CD4-positive, alpha-beta T cell treated with Interleukin-17A for 1 hour (primary cell): ENCODE results near the gene C5AR1.
"Not testable (repeated sequence)": the region's sequence is repeated elsewhere in the genome, so short reads cannot be mapped to it uniquely, and the experiment has no call there.

Source experiments
- DNase-seq: peaks from one replicate; pipeline ENCODE4 v3.0.0-alpha.2; 2020

C5AR1 gene

DNA sequence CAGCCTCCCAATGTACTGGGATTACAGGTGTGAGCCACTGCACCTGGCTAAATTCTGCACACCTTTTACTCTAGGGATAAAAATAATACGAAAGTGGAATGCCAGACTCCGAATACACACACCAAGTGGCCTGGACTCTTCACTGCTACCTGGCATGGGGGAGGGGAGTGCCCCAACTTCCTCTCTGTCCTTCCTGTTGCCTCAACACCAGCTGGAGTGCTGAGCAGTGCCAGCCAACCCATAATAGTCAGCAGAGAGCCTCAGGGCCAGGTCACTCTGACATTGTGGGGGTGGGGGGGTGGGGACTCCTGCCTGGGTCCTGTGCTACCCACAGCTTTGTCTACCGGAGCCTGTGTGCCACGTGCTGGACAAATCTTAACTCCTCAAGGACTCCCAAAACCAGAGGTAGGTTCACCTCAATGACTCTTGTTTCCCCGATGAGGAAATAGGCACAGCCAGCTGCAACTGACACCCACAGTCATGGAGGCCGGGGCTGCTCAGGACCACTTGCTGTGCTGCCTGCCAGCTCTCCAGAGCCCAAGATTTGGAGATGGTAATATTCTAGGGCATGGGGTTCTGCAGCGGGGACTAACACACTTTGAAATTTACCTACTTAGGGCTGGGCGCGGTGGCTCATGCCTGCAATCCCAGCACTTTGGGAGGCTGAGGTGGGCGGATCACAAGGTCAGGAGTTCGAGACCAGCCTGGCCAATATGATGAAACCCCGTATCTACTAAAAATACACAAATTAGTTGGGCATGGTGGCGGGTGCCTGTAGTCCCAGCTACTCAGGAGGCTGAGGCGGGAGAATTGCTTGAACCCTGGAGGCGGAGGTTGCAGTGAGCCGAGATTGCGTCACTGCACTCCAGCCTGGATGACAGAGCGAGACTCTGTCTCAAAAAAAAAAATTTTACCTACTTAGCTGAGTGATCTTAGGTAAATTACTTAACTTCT, 27.4 kb downstream of the C5AR1 start:
- DNase-seq = peak; percentile 44

DNA sequence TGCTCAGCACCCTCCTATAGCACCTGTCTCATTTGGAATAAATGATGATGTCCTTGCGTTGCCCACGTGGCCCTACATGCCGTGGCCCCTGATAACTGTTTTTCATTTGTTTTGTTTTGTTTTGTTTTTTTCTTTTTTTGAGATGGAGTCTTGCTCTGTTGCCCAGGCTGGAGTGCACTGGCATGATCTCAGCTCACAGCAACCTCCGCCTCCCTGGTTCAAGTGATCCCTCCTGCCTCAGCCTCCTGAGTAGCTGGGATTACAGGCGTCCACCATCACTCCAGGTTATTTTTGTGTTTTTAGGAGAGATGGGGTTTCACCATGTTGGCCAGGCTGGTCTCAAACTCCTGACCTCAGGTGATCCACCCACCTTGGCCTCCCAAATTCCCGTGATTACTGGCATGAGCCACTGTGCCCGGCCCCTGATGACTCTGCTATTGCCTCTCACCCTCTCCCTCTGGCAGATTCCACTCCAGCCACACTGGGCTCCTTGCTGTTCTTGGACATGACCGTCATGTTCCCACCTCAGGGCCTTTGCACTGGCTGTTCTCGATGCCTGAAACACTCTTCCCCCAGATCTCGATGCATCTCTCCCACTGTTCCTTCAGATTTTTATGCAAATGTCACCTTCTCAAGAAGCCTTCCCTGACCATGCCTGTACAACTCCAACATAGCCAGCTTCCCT, 29.7 kb downstream of the C5AR1 start:
- no peak for DNase-seq

DNA sequence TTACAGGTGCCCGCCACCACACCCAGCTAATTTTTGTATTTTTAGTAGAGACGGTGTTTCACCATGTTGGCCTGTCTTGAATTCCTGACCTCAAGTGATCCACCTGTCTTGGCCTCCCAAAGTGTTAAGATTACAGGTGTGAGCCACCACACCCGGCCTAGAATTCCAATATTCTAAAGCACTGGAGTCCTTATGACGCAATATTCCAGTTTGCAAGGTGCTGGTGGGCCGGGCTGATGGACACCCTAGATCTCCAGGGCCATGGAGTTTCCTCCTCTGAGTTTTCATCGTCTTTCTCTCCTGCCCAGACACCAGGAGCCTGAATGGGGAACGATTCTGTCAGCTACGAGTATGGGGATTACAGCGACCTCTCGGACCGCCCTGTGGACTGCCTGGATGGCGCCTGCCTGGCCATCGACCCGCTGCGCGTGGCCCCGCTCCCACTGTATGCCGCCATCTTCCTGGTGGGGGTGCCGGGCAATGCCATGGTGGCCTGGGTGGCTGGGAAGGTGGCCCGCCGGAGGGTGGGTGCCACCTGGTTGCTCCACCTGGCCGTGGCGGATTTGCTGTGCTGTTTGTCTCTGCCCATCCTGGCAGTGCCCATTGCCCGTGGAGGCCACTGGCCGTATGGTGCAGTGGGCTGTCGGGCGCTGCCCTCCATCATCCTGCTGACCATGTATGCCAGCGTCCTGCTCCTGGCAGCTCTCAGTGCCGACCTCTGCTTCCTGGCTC, 31.0 kb downstream of the C5AR1 start:
- no peak for DNase-seq

DNA sequence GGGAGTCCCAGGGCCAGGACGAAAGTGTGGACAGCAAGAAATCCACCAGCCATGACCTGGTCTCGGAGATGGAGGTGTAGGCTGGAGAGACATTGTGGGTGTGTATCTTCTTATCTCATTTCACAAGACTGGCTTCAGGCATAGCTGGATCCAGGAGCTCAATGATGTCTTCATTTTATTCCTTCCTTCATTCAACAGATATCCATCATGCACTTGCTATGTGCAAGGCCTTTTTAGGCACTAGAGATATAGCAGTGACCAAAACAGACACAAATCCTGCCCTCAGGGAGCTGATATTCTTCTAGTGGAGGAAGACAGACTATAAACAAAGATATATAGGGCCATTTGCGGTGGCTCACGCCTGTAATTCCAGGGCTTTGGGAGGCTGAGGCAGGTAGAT, 32.1 kb downstream of the C5AR1 start:
- no peak for DNase-seq

DNA sequence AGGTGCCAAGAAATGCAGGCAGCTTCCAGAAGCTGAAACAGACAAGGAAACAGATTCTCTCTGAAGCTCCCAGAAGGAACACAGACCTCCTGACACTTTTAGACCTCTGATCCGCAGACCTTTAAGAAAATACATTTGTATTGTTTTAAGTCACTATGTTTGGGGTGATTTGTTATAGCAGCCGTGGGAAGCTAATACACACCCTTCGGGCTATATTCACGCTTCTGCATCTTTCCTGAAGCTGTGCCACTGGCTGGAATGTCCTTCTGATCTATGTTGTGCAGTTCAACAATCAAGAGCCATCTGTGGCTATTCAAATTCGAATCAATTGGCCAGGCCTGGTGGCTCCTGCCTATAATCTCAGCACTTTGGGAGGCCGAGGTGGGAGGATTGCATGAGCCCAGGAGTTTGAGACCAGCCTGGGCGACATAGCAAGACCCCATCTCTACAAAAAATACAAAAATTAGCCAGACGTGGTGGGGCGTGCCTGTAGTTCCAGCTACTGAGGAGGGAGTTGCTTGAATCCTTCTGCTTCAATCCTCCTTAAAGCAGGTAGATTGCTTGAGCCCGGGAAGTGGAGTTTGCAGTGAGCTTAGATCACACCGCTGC, 33.6 kb downstream of the C5AR1 start:
- DNase-seq = no peak

DNA sequence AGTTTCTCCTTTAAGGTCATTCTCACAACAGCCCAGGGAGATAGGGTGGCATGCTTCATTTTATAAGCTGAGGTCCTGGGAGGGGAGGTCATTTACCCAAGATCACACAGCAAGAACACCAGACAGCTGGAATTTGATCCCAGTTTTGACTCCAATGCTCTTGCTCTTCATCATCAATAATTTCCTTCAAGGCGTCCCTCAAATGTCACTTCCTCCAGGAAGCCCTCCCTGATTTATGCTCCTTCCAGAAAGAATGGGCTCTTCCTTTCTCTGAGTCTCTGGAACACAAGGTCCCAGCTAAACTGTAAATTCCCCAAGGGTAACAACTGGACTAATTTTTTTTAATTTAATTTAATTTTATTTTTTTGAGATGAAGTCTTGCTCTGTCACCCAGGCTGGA, 34.8 kb downstream of the C5AR1 start:
- DNase-seq = no peak

DNA sequence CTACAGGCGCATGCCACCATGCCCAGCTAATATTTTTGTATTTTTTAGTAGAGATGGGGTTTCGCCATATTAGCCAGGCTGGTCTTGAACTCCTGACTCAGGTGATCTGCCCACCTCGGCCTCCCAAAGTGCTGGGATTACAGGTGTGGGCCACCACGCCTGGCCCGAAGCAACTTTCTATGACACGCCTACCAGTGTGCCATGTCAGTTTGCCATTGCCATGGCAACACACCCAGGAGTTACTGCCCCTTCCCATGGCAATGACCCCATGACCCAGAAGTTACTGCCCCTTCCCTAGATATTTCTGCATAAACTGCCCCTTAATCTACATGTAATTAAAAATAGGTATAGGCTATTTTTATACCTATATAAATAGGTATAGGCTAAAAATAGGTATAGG, 36.4 kb downstream of the C5AR1 start:
- not testable (repeated sequence) for DNase-seq

DNA sequence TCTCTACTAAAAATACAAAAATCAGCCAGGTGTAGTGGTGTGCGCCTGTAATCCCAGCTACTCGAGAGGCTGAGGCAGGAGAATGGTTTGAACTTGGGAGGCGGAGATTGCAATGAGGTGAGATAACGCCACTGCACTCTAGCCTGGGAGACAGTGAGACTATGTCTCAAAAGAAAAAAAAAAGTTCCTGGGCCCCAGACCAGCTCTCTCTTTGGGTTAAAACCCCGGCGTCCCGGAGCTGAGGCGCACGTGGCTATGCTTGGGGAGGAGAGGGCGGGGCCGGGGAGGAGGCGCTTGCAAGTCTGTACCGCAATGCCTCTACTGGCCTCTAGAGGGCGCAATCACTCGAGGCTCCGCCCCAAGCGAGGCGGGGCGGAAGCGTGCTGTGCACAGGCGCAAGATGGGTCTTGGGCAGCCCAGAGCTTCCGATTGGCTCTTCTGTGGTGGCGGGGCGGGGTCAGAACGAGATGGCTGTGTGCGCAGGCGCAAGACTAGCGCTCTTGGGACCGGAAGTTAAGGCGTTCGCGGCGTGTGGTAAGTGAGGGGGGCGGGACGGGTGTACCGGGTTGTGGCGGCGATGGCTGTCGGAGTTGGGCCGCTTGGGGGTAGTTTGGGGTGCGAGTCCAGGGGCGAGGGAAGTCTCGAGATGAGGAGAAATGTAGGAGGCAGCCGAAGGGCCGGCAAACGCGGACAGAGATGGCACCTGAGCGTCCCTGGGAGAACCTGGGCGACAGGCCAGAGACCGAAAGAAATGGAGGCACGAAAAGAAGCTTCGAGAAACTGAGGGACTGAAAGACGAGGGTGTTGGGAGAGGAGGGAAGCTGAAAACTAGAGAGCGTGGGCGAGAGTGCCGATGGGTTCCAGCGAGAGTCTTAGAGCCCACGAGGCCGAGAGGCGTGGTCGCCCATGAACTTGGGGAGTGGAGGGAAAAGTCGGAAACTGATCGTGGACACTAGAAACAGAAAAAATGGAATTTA, 39.4 kb downstream of the C5AR1 start, which contains the start of gene DHX34:
Gene DHX34, plus strand, starts transcription at position 497 of the 977 bp plus-strand sequence. CDS start 3,716 bp downstream, outside the sequence.
- DNase-seq = peak; percentile 100

DNA sequence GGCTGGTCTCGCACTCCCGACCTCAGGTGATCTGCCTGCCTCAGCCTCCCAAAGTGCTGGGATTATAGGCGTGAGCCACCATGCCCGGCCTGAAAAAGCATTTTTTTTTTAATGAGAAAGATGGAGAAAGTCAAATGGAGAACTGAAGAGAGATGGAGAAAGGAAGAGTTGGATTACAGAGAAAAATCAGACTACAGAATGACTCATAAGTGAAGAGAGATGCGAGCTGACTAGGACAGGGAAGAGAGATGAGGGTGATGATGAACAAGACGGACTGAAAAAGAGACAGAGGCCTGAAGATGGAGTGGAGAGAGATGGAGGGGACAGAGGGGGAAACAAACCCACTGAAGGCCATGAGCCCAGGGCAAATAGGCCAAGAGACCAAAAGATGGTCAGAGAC, 41.0 kb downstream of the C5AR1 start:
- no peak for DNase-seq

DNA sequence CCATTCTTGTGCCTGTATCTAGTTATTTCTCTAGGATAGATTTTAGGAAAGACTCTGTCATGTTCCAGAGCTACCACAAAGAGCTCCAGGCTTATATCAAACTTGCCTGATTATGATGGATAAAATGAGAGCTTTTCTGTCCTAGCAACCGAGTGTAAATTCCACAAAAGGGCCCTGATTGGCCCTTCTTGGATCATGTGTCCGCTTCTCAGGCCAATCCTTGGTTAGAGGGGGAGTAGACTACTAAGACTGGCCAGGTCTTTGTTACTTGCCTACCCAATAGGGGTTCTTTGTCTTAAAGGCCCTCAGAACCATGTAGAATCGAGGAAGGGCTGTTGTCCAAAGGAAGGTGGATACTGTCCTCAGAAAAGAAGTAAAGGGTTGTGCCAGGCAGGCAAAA, 41.9 kb downstream of the C5AR1 start:
- DNase-seq = peak; percentile 19

DNA sequence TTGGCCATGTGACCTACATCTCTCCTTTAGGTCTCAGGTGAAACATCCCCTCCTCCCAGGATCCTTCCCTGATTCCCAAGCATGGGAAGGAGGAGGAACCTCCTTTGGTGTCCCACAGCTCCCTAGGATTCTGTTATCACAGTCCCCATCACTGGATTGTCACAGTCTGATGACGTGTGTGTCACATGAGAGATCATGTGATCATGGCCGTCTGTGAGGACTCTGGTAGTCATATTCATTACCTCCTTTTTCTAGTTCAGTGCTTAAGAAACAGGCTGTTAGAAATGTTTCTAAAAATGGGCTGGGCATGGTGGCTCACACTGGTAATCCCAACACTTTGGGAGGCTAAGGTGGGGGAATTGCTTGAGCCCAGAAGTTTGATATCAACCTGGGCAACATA, 42.4 kb downstream of the C5AR1 start:
- DNase-seq = no peak

DNA sequence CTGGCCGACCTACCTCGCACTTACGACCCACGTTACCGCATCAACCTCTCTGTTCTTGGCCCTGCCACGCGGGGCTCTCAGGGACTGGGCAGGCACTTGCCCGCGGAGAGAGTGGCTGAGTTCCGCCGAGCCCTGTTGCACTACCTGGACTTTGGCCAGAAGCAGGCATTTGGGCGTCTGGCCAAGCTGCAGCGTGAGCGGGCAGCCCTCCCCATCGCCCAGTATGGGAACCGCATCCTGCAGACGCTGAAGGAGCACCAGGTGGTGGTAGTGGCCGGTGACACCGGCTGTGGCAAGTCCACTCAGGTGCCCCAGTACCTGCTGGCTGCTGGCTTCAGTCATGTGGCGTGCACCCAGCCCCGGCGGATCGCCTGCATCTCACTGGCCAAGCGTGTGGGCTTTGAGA, 43.6 kb downstream of the C5AR1 start:
- DNase-seq = no peak

DNA sequence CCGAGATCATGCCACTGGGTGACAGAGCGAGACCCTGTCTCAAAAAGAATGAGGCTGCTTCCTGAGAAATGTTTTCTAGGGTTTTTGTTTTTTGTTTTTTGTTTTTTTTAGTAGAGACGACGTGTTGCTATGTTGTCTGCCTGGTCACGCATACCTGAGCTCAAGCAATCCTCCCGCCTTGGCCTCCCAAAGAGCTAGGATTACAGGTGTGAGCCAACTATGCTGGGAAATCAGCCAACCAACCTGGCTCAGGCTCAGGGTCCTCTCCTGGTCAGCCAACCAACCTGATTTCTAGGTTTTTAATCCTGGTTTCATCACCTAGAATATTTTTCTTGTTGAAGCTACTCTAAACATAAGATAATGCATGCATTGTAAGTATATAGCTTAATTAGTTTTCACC, 47.2 kb downstream of the C5AR1 start:
- DNase-seq = no peak

DNA sequence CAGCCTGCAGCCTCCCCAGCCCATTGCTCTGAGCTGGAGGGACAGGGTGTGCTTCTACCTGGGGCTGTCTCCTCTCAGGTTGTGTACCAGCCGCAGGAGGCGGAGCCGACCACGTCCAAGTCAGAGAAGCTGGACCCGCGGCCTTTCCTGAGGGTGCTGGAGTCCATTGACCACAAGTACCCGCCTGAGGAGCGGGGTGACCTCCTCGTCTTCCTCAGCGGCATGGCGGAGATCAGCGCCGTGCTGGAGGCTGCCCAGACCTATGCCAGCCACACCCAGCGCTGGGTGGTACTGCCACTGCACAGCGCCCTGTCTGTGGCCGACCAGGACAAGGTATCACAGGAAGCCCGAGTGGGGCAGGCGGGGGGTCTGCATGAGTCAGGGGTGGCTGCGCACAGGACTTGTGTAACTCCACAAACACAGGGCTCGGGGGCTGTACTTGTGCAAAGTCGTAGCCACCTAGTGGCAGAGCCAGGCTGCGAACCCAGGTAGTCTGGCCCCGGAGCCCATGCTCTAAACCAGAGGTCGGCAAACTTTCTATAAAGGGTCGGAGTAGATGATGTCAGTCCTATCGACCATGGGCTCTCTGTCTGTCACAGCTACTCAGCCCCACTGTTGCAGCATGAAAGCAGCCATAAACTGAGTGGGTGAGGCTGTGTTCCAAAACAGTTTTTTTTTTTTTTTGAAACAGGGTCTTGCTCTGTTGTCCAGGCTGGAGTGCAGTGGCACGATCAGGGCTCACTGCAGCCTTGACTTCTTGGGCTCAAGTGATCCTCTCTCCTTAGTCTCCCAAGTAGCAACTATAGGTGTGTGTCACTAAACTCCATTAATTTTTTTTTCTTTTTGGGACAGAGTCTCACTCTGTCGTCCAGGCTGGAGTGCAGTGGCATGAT, 48.4 kb downstream of the C5AR1 start:
- DNase-seq = no peak

DNA sequence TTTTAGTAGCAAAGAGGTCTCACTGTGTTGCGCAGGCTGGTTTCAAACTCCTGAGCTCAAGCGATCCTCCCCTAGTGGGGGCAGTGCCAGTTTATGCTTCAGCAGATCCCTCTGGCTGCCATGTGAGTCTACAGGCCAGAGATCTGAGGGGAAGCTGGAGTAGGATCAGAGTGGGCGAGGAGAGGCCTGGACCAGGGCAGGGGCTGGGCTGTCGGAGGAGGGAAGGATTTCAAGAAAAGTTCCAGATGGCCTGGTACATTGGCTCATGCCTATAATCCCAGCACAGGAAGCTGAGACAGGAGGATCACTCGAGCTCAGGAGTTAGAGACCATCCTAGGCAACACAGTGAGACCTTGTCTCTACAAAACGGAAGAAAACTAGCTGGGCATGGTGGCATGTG, 49.3 kb downstream of the C5AR1 start:
- DNase-seq = no peak

DNA sequence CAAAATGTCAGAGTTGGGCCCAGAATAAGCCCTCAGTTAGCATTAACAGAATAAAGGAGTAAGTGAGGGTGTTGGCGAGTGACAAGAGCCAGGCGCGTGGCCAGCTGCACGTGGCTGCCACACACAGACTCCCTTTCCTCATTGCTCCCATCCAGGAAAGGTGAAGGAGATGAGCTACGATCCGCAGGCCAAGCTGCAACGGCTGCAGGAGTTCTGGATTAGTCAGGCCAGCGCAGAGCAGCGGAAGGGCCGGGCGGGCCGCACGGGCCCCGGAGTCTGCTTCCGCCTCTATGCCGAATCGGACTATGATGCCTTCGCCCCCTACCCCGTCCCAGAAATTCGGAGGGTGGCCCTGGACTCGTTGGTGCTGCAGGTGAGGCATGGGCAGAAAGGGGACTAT, 52.7 kb downstream of the C5AR1 start:
- no peak for DNase-seq

DNA sequence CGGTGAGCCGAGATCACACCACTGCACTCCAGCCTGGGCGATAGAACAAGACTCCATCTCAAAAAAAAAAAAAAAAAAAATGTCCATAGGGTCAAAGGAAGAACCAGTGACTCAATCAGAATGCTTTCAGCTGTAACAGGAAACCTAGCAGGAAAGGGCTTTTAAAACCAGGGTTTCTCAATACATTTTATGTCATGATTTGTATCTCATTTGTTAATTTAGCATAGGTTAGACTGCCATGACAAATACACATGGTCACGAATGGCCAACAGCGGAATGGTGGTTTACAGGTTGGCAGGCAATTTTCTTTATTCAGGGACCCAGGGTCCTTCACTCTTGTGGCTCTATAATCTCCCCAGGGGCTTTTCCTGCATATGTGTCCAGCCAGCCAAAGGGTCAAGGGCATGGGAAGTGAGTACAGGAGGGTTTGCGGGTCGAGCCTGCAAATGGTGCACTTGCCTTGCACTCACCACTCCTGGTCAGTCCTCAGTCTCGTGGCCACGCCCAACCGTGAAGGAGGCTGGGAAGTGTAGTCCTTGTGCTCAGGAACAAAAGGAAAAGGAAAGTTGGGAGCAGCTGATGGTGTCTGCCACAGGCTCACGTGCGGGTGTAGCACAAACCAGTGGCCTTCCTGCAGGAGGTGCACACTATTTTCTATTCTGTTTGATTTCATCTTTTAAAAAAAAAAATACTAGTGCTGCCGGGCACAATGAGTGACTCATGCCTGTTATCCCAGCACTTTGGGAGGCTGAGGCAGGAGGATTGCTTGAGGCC, 54.3 kb downstream of the C5AR1 start:
- DNase-seq = no peak

DNA sequence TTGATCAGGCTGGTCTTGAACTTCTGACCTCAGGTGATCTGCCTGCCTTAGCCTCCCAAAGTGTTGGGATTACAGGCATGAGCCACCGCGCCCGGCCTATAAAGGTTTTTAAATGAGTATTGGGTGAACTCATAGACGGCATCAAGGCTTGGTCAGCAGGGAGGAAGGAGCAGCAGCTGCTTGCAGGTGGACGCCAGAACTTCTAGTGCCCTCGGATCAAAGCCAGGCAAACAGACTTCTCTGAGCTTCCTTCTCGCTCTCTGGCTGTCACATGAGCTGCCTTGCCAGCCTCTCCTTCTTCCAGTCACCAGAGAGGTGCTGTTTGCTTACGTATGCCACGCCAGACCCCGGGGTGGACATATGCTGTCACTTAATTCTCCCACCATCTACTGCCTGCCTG, 55.8 kb downstream of the C5AR1 start:
- not testable (repeated sequence) for DNase-seq

DNA sequence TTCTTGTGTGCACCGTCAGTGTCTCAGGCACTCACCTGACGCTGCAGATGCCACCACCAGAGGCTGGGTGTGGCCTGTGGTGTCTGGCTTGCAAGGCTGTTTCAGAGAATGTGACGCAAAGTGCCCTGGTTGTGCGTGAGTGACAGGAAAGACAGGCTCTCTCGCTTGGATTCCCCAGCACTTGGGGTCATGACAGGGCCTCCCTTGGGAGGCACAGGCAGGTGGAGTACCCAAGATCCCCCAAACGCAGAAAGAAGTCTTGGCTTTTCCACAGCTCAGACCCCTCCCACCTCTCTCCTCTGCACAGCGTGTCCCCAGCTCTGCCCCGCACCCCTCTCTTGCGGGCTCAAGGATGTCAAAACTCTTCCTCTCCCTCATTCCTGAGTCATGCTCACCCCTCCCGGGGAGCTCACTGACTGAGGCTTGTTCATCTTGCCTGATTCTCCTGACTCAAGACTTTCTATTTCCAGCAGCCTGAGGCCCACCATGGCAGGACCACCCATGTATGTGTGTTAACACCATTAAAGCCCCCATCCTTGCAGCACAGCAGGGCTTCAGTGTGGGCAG, 60.5 kb downstream of the C5AR1 start:
- DNase-seq = no peak

DNA sequence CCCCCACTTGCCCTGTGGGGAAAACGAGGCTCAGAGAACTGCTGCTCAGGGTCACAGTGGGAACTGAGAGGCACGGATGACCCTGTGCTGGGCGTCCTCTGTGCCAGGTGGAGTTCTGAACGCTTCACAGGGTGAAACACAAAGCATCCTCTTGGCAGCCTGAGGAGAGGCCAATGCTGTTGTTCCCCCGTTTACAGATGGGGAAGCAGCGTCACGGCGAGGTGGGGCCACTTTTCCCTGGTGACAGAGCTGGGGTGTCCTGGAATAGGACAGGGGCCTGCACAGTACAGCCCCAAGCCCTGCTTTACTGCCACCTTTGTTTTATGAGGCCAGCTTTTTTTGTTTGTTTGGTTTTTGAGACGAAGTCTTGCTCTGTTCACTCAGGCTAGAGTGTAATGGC, 61.6 kb downstream of the C5AR1 start:
- DNase-seq = no peak
